Measurements from ENCODE around the gene ZNF70. TPM values are rescaled to one million over a fixed set of nuclear protein-coding genes. Genes with fewer than 3 reads are reported as not detected.

ZNF70 gene
- polyA plus RNA-seq, 1 donor, result 5.0 TPM

GRCh38 chr22:23716811-23717801, 33.8 kb downstream of the ZNF70 start:
- DNase-seq (ENCODE audit: low read depth), result peak; percentile 48

GRCh38 chr22:23715806-23716375, 35.0 kb downstream of the ZNF70 start:
- DNase-seq (ENCODE audit: low read depth), result no peak

GRCh38 chr22:23714596-23715578, 36.0 kb downstream of the ZNF70 start:
- DNase-seq (ENCODE audit: low read depth), result no peak

GRCh38 chr22:23713696-23714595, 37.0 kb downstream of the ZNF70 start:
- no peak for DNase-seq (ENCODE audit: low read depth)

GRCh38 chr22:23712256-23712655, 38.7 kb downstream of the ZNF70 start:
- DNase-seq (ENCODE audit: low read depth), result no peak

- DNase-seq (ENCODE audit: low read depth), result no peak
These were observed 41.8 kb downstream of the ZNF70 start for GRCh38 chr22:23709107-23709506.

- no peak for DNase-seq (ENCODE audit: low read depth)
These were observed 42.6 kb downstream of the ZNF70 start for GRCh38 chr22:23708270-23708669.

- no peak for DNase-seq (ENCODE audit: low read depth)
These were observed 45.6 kb downstream of the ZNF70 start for GRCh38 chr22:23705358-23705757.

GRCh38 chr22:23704829-23705228, 46.1 kb downstream of the ZNF70 start:
- DNase-seq (ENCODE audit: low read depth), result no peak

GRCh38 chr22:23704062-23704461, 46.9 kb downstream of the ZNF70 start:
- DNase-seq (ENCODE audit: low read depth), result no peak

- DNase-seq (ENCODE audit: low read depth), result no peak
These were observed 50.2 kb downstream of the ZNF70 start for GRCh38 chr22:23700706-23701105.

GRCh38 chr22:23698673-23699235, 52.2 kb downstream of the ZNF70 start:
- no peak for DNase-seq (ENCODE audit: low read depth)

GRCh38 chr22:23698094-23698493, 52.8 kb downstream of the ZNF70 start:
- no peak for DNase-seq (ENCODE audit: low read depth)

- no peak for DNase-seq (ENCODE audit: low read depth)
These were observed 53.6 kb downstream of the ZNF70 start for GRCh38 chr22:23697031-23697970.

- DNase-seq (ENCODE audit: low read depth), result no peak
These were observed 54.5 kb downstream of the ZNF70 start for GRCh38 chr22:23696326-23696851.

- no peak for DNase-seq (ENCODE audit: low read depth)
These were observed 55.2 kb downstream of the ZNF70 start for GRCh38 chr22:23695571-23696325.

GRCh38 chr22:23695141-23695540, 55.8 kb downstream of the ZNF70 start:
- DNase-seq (ENCODE audit: low read depth), result no peak

- no peak for DNase-seq (ENCODE audit: low read depth)
These were observed 56.8 kb downstream of the ZNF70 start for GRCh38 chr22:23693979-23694680.

Data from forelimb muscle (tissue), 1 donor.